ENCODE results near the gene F12.

DNA sequence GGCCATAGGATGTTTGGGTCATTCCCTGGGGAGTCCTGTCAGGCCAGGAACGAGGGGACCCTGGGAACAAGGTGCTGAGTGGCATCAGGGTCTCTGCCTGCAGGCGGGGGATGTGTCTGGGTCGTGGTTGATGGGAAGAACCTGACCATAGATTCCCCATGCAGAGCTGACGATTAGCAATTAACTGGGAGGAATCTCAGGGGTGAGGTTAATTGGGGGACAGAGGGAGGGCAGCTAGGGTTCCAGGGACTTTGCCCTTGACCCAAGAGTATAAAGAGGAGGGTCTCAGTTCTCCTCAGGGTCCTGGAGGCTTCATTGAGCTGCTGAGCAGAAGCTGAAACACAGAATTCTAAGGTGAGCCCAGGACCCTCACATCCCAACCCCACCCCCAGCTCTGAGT is 25.2 kb downstream of the F12 start, which contains the start of gene SLC34A1:
- TF ChIP-seq ZNF274 (IDR thresholded peaks at IDR 0.05; ENCODE audit: low read length) = no peak
- TF ChIP-seq ZNF274 (tag by site-specific recombination; IDR thresholded peaks at IDR 0.05; ENCODE audit: borderline replicate concordance) = no peak
- TF ChIP-seq ZNF791 (tag by site-specific recombination; IDR thresholded peaks at IDR 0.05) = no peak
- TF ChIP-seq ZNF521 (tag by site-specific recombination; IDR thresholded peaks at IDR 0.05) = no peak
- TF ChIP-seq, protein P1, sequence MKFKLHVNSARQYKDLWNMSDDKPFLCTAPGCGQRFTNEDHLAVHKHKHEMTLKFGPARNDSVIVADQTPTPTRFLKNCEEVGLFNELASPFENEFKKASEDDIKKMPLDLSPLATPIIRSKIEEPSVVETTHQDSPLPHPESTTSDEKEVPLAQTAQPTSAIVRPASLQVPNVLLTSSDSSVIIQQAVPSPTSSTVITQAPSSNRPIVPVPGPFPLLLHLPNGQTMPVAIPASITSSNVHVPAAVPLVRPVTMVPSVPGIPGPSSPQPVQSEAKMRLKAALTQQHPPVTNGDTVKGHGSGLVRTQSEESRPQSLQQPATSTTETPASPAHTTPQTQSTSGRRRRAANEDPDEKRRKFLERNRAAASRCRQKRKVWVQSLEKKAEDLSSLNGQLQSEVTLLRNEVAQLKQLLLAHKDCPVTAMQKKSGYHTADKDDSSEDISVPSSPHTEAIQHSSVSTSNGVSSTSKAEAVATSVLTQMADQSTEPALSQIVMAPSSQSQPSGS (tag by site-specific recombination; IDR thresholded peaks at IDR 0.05; ENCODE audit: low read depth) = no peak
- no peak for TF ChIP-seq KLF16 (tag by site-specific recombination; IDR thresholded peaks at IDR 0.05)
- TF ChIP-seq, protein P2, sequence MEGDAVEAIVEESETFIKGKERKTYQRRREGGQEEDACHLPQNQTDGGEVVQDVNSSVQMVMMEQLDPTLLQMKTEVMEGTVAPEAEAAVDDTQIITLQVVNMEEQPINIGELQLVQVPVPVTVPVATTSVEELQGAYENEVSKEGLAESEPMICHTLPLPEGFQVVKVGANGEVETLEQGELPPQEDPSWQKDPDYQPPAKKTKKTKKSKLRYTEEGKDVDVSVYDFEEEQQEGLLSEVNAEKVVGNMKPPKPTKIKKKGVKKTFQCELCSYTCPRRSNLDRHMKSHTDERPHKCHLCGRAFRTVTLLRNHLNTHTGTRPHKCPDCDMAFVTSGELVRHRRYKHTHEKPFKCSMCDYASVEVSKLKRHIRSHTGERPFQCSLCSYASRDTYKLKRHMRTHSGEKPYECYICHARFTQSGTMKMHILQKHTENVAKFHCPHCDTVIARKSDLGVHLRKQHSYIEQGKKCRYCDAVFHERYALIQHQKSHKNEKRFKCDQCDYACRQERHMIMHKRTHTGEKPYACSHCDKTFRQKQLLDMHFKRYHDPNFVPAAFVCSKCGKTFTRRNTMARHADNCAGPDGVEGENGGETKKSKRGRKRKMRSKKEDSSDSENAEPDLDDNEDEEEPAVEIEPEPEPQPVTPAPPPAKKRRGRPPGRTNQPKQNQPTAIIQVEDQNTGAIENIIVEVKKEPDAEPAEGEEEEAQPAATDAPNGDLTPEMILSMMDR (tag by site-specific recombination; IDR thresholded peaks at IDR 0.05) = no peak
- TF ChIP-seq, protein P3, sequence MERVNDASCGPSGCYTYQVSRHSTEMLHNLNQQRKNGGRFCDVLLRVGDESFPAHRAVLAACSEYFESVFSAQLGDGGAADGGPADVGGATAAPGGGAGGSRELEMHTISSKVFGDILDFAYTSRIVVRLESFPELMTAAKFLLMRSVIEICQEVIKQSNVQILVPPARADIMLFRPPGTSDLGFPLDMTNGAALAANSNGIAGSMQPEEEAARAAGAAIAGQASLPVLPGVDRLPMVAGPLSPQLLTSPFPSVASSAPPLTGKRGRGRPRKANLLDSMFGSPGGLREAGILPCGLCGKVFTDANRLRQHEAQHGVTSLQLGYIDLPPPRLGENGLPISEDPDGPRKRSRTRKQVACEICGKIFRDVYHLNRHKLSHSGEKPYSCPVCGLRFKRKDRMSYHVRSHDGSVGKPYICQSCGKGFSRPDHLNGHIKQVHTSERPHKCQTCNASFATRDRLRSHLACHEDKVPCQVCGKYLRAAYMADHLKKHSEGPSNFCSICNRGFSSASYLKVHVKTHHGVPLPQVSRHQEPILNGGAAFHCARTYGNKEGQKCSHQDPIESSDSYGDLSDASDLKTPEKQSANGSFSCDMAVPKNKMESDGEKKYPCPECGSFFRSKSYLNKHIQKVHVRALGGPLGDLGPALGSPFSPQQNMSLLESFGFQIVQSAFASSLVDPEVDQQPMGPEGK (tag by site-specific recombination; IDR thresholded peaks at IDR 0.05) = no peak
- no peak for TF ChIP-seq ZNF350 (tag by site-specific recombination; IDR thresholded peaks at IDR 0.05)
- no peak for TF ChIP-seq ZNF830 (tag by site-specific recombination; IDR thresholded peaks at IDR 0.05; ENCODE audit: low read depth)

Measured in HEK293 (cell line).